CD14-positive monocyte (primary cell): ENCODE measurements around the gene ZFPL1. TPM values are rescaled to one million over a fixed set of nuclear protein-coding genes. Genes with fewer than 3 reads are reported as not detected.
A peak's percentile ranks its signal among the peaks of the same experiment; 100 is the strongest.

Experiments
- DNase-seq, 3 donors: peaks; one replicate each; pipeline ENCODE4 v3.0.0-alpha.2; 2011 to 2022
- H2AFZ ChIP-seq: 2 replicates; pipeline ENCODE4 v1.6.0; 2012; ENCODE audit warnings: mild to moderate bottlenecking, low read depth, low read length, inconsistent platforms; ENCODE audit not compliant: insufficient read depth, poor library complexity, severe bottlenecking
- H3K27ac ChIP-seq, 2 donors: 1 replicate in 1 of 2; 2 replicates in 1 of 2; pipeline ENCODE4 v1.5.1; 2012 to 2013; ENCODE audit warnings: low read length in 2 of 2, control low read depth in 1 of 2, inconsistent platforms in 1 of 2, low read depth in 1 of 2, mild to moderate bottlenecking in 1 of 2
- H3K27me3 ChIP-seq, 2 donors: one replicate each; pipeline versions ENCODE4 v1.6.0 to v1.6.1; 2011 to 2013; ENCODE audit warnings: low read length in 2 of 2; ENCODE audit not compliant: control insufficient read depth in 2 of 2, insufficient read depth in 2 of 2
- H3K36me3 ChIP-seq, 2 donors: replicated peaks in 1 of 2; 1 replicate in 1 of 2; 2 replicates in 1 of 2; pipeline versions ENCODE4 v1.5.1 to v1.6.1; 2012 to 2013; ENCODE audit warnings: low read length in 2 of 2, control low read depth in 1 of 2, inconsistent platforms in 1 of 2, mild to moderate bottlenecking in 1 of 2; ENCODE audit not compliant: insufficient read depth in 2 of 2, control insufficient read depth in 1 of 2
- H3K4me1 ChIP-seq, 2 donors: 1 replicate in 1 of 2; 2 replicates in 1 of 2; pipeline versions ENCODE4 v1.5.1 to v1.6.1; 2012 to 2013; ENCODE audit warnings: low read length in 2 of 2, control low read depth in 1 of 2, inconsistent platforms in 1 of 2, mild to moderate bottlenecking in 1 of 2, moderate library complexity in 1 of 2; ENCODE audit not compliant: insufficient read depth in 2 of 2, control insufficient read depth in 1 of 2
- H3K4me2 ChIP-seq: replicated peaks from 2 replicates; pipeline ENCODE3; 2012; ENCODE audit warnings: low read length, moderate library complexity, mild to moderate bottlenecking; ENCODE audit not compliant: poor library complexity, severe bottlenecking; ENCODE audit errors: extremely low read depth
- H3K4me3 ChIP-seq, 3 experiments: fragments of 200-600 bp in 1 of 3; sonication (generic) in 1 of 3; replicated peaks in 1 of 3; 1 replicate in 2 of 3; 2 replicates in 1 of 3; pipeline ENCODE4 v1.5.1; 2011 to 2013; ENCODE audit warnings: low read length in 3 of 3, mild to moderate bottlenecking in 3 of 3, control low read depth in 2 of 3, low read depth in 2 of 3, inconsistent platforms in 1 of 3, moderate library complexity in 1 of 3
- H3K79me2 ChIP-seq: 2 replicates; pipeline ENCODE4 v1.6.0; 2012; ENCODE audit warnings: mild to moderate bottlenecking, control low read depth, inconsistent platforms, low read length, moderate library complexity; ENCODE audit not compliant: insufficient read depth
- H3K9ac ChIP-seq: 2 replicates; pipeline ENCODE4 v1.6.0; 2017; ENCODE audit warnings: low read length, mild to moderate bottlenecking; ENCODE audit not compliant: insufficient read depth, poor library complexity, severe bottlenecking
- H3K9me3 ChIP-seq, 2 donors: replicated peaks in 1 of 2; 1 replicate in 1 of 2; 2 replicates in 1 of 2; pipeline versions ENCODE4 v1.5.1 to v1.6.1; 2012 to 2013; ENCODE audit warnings: low read length in 2 of 2, control low read depth in 1 of 2; ENCODE audit not compliant: control insufficient read depth in 1 of 2, insufficient read depth in 1 of 2
- H4K20me1 ChIP-seq: 2 replicates; pipeline ENCODE4 v1.6.0; 2012; ENCODE audit warnings: mild to moderate bottlenecking, low read length, control low read depth, moderate library complexity; ENCODE audit not compliant: insufficient read depth
- H3K27ac Mint-ChIP-seq, 7 donors: one replicate each; pipeline ENCODE4 v1.8.0; 2020; ENCODE audit warnings: mild to moderate bottlenecking in 7 of 7, mixed read lengths in 7 of 7, moderate library complexity in 6 of 7, inconsistent platforms in 2 of 7
- H3K27me3 Mint-ChIP-seq, 3 donors: one replicate each; pipeline ENCODE4 v1.8.0; 2021 to 2022; ENCODE audit warnings: low read depth in 3 of 3, mild to moderate bottlenecking in 3 of 3, mixed read lengths in 3 of 3, moderate library complexity in 3 of 3, inconsistent platforms in 1 of 3
- H3K36me3 Mint-ChIP-seq, 2 donors: one replicate each; pipeline ENCODE4 v1.8.0; 2020; ENCODE audit warnings: mixed read lengths in 2 of 2, inconsistent platforms in 1 of 2, mild to moderate bottlenecking in 1 of 2
- H3K4me1 Mint-ChIP-seq: one replicate; pipeline ENCODE4 v1.8.0; 2020; ENCODE audit warnings: mild to moderate bottlenecking, mixed read lengths
- H3K4me3 Mint-ChIP-seq, 2 donors: one replicate each; pipeline ENCODE4 v1.8.0; 2020; ENCODE audit warnings: mild to moderate bottlenecking in 2 of 2, mixed read lengths in 2 of 2, moderate library complexity in 1 of 2
- H3K9me3 Mint-ChIP-seq, 7 donors: one replicate each; pipeline ENCODE4 v1.8.0; 2020 to 2022; ENCODE audit warnings: mixed read lengths in 7 of 7, mild to moderate bottlenecking in 6 of 7, moderate library complexity in 6 of 7, inconsistent platforms in 2 of 7
- WGBS: methylation state at CpG from one replicate; pipeline ENCODE4 v1.1.5; 2013; ENCODE audit warnings: missing lambda C conversion rate; ENCODE audit not compliant: insufficient coverage; 5-methylcytosine and 5-hydroxymethylcytosine counted together
- intact Hi-C, 2 donors: fragments of 100-400 bp; cut with micrococcal nuclease; formaldehyde crosslinking; loops; one replicate each; pipeline versions ENCODE4 v1.15.0 to v1.15.1; 2023
- polyA plus RNA-seq, 3 donors: library from polyadenylated mRNA; depleted of rRNA in 1 of 3; unstranded in 2 of 3; stranded (reverse) in 1 of 3; fragments of 300-500 nt in 2 of 3; fragments of >200 nt in 1 of 3; fragmentation: Illumina TruSeq in 2 of 3; gene quantifications; 1 replicate in 2 of 3; 2 replicates in 1 of 3; pipeline ENCODE4 v1.2.3, GENCODE V29; 2012 to 2021
- TF ChIP-seq, protein P1 (sequence below): fragments of 200-600 bp; IDR thresholded peaks from one replicate; pipeline ENCODE4 v1.8.0; 2022; ENCODE audit warnings: antibody characterized with exemption, mild to moderate bottlenecking

The ZFPL1 gene
- polyA plus RNA-seq, 3 donors: 25.1 to 41.1 (median 27.2) TPM

DNA sequence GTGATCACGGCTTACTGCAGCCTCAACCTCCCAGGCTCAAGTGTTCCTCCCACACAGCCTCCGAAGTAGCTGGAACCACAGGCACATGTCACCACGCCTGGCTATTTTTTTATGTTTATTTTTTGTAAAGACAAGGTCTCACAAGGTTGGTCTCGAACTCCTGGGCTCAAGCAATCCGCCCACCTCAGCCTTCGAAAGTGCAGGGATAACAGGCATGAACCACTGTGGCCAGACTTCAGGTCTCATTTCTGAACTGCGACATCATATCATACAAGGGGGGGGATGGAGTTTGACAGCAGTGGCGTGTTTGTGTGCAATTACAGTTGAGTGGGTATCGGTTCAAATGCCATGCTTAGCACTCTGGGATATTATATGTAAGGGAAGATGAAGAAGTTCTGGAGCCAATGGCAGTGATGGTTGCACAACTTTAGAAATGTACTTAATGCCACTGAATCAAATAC, 32.6 kb upstream of the ZFPL1 start:
- H3K79me2 ChIP-seq: peaks cover 4% of the 10 kb centered on the region
- no peak overlapping the region for H3K4me2 ChIP-seq
- H2AFZ ChIP-seq: no peak overlapping the region
- no peak overlapping the region for H3K4me3 Mint-ChIP-seq
- H3K27me3 Mint-ChIP-seq: peaks cover 5 to 14% (median 5%) of the 10 kb centered on the region in 3 donors
- TF ChIP-seq, protein P1, sequence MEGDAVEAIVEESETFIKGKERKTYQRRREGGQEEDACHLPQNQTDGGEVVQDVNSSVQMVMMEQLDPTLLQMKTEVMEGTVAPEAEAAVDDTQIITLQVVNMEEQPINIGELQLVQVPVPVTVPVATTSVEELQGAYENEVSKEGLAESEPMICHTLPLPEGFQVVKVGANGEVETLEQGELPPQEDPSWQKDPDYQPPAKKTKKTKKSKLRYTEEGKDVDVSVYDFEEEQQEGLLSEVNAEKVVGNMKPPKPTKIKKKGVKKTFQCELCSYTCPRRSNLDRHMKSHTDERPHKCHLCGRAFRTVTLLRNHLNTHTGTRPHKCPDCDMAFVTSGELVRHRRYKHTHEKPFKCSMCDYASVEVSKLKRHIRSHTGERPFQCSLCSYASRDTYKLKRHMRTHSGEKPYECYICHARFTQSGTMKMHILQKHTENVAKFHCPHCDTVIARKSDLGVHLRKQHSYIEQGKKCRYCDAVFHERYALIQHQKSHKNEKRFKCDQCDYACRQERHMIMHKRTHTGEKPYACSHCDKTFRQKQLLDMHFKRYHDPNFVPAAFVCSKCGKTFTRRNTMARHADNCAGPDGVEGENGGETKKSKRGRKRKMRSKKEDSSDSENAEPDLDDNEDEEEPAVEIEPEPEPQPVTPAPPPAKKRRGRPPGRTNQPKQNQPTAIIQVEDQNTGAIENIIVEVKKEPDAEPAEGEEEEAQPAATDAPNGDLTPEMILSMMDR: no peak
- no peak overlapping the region for H3K27ac ChIP-seq
- H3K9ac ChIP-seq: no peak overlapping the region
- intact Hi-C loops: no loop called here
- peaks cover 0 to 3% of the 10 kb centered on the region in 2 donors for H3K27me3 ChIP-seq
- no peak overlapping the region for H3K4me3 ChIP-seq
- H3K36me3 ChIP-seq: no peaks in the 10 kb centered on the region
- peaks cover 21 to 29% of the 10 kb centered on the region in 2 donors for H3K4me1 ChIP-seq
- no peak overlapping the region for H3K27ac Mint-ChIP-seq
- DNase-seq: no peak
- peaks cover 0 to 2% (median 0%) of the 10 kb centered on the region in 7 donors for H3K9me3 Mint-ChIP-seq
- 97% methylated on average over 5 of the region's 9 CpGs for WGBS
- H3K9me3 ChIP-seq: no peaks in the 10 kb centered on the region
- H4K20me1 ChIP-seq: no peaks in the 10 kb centered on the region
- H3K4me1 Mint-ChIP-seq: peaks cover 31% of the 10 kb centered on the region
- H3K36me3 Mint-ChIP-seq: no peaks in the 10 kb centered on the region

- H3K36me3 ChIP-seq: no peaks in the 10 kb centered on the region
- no peaks in the 10 kb centered on the region for H3K27me3 ChIP-seq
- Mint-ChIP-seq H3K27ac (peak overlapping the region in 3 of 7 donors; percentile 25 to 66 (median 31)), H3K4me1 (peaks cover 15% of the 10 kb centered on the region), H3K9me3 (peaks cover 0 to 2% (median 0%) of the 10 kb centered on the region in 7 donors), H3K36me3 (no peaks in the 10 kb centered on the region), H3K4me3 (no peak overlapping the region), H3K27me3 (peaks cover 3 to 7% (median 5%) of the 10 kb centered on the region in 3 donors)
- no peak overlapping the region for H3K4me2 ChIP-seq
- H2AFZ ChIP-seq: no peak overlapping the region
- H4K20me1 ChIP-seq: no peaks in the 10 kb centered on the region
- no peaks in the 10 kb centered on the region for H3K9me3 ChIP-seq
- DNase-seq: peak in 1 of 3 donors; percentile 41
- TF ChIP-seq, protein P1: no peak
- no peak overlapping the region for H3K4me3 ChIP-seq
- no peak overlapping the region for H3K9ac ChIP-seq
- peaks cover 3 to 9% of the 10 kb centered on the region in 2 donors for H3K4me1 ChIP-seq
- H3K27ac ChIP-seq: no peak overlapping the region
- no peaks in the 10 kb centered on the region for H3K79me2 ChIP-seq
- intact Hi-C loops: no loop called here
- 9% methylated on average over 7 of the region's 8 CpGs for WGBS
Measured at GRCh38 chr11:65053827-65054508, 30.1 kb upstream of the ZFPL1 start.
